OCI-LY1 (cell line): Measurements from ENCODE around the gene SYCP1.

ENCODE experiments used
- EZH2 ChIP-seq: fragments of 200-600 bp; sonication (generic), shearing (Covaris generic); IDR thresholded peaks from 2 replicates; pipeline ENCODE4 v1.8.0; 2017; ENCODE audit warnings: borderline replicate concordance, mixed run types, mild to moderate bottlenecking, antibody characterized with exemption, low read length, moderate library complexity, mixed read lengths
- TF ChIP-seq, protein P1 (sequence below): fragments of 200-600 bp; sonication (generic), shearing (Covaris generic); IDR thresholded peaks from 2 replicates; pipeline ENCODE4 v1.5.1; 2017; ENCODE audit warnings: mild to moderate bottlenecking, antibody characterized with exemption, low read length, moderate library complexity, mixed read lengths

DNA sequence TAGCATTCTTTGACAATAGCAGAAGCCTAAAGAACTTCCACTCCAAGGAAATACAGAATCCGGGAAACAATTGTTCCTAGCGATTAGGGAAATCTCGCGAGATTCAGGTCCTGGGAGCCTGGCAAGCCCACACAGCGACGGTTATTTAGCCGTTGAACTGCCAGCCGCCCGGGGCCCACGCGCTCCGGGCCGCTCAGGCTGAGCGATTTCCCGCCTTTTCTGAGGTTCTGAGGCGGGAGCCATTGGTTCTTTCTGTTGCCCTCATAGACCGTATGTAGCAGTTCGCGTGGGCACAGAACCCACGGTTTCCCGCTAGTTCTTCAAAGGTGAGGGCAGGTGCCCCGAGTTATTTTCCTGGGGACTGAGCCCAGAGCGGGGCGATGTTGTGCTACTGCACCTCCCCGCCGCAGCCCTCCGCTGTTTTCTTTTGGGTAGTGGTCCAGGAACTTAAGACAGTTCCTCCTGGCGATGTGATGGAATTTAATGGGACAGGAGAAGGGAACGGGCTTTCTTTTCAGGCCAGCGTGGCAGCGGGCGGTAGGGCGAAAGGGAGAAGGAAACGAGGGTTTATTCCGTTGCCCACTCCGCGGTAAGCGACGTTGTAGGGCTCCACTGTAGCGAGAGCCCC lies at the start of gene SYCP1:
- TF ChIP-seq, protein P1, sequence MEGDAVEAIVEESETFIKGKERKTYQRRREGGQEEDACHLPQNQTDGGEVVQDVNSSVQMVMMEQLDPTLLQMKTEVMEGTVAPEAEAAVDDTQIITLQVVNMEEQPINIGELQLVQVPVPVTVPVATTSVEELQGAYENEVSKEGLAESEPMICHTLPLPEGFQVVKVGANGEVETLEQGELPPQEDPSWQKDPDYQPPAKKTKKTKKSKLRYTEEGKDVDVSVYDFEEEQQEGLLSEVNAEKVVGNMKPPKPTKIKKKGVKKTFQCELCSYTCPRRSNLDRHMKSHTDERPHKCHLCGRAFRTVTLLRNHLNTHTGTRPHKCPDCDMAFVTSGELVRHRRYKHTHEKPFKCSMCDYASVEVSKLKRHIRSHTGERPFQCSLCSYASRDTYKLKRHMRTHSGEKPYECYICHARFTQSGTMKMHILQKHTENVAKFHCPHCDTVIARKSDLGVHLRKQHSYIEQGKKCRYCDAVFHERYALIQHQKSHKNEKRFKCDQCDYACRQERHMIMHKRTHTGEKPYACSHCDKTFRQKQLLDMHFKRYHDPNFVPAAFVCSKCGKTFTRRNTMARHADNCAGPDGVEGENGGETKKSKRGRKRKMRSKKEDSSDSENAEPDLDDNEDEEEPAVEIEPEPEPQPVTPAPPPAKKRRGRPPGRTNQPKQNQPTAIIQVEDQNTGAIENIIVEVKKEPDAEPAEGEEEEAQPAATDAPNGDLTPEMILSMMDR, result no peak
- no peak for TF ChIP-seq EZH2
